DND-41 (cell line): ENCODE data around the gene ADAMTS12.

Source experiments
- EZH2 ChIP-seq: IDR thresholded peaks from 3 replicates; pipeline ENCODE4 v1.6.1; 2012; ENCODE audit warnings: borderline replicate concordance, low read depth, mild to moderate bottlenecking, moderate library complexity, low read length, inconsistent platforms; ENCODE audit not compliant: severe bottlenecking
- TF ChIP-seq, protein P1 (sequence below): IDR thresholded peaks from 2 replicates; pipeline ENCODE4 v1.5.1; 2012; ENCODE audit warnings: borderline replicate concordance, low read length, moderate library complexity, mild to moderate bottlenecking; ENCODE audit not compliant: poor library complexity, severe bottlenecking; ENCODE audit errors: extremely low read depth

GRCh38 chr5:33824516-33825195 is 67.1 kb downstream of the ADAMTS12 start:
- TF ChIP-seq, protein P1, sequence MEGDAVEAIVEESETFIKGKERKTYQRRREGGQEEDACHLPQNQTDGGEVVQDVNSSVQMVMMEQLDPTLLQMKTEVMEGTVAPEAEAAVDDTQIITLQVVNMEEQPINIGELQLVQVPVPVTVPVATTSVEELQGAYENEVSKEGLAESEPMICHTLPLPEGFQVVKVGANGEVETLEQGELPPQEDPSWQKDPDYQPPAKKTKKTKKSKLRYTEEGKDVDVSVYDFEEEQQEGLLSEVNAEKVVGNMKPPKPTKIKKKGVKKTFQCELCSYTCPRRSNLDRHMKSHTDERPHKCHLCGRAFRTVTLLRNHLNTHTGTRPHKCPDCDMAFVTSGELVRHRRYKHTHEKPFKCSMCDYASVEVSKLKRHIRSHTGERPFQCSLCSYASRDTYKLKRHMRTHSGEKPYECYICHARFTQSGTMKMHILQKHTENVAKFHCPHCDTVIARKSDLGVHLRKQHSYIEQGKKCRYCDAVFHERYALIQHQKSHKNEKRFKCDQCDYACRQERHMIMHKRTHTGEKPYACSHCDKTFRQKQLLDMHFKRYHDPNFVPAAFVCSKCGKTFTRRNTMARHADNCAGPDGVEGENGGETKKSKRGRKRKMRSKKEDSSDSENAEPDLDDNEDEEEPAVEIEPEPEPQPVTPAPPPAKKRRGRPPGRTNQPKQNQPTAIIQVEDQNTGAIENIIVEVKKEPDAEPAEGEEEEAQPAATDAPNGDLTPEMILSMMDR = no peak
- TF ChIP-seq EZH2 = no peak
